Measurements from ENCODE around the gene GFRA1. TPM values are rescaled to one million over a fixed set of nuclear protein-coding genes. Genes with fewer than 3 reads are reported as not detected.

Gene GFRA1
- total and polyA plus RNA-seq, 2 of the 8 experiments (the other 6 are each of a cell fraction or from before 2014, with no cell fraction given) = 1.1 to 2.0 TPM

DNA sequence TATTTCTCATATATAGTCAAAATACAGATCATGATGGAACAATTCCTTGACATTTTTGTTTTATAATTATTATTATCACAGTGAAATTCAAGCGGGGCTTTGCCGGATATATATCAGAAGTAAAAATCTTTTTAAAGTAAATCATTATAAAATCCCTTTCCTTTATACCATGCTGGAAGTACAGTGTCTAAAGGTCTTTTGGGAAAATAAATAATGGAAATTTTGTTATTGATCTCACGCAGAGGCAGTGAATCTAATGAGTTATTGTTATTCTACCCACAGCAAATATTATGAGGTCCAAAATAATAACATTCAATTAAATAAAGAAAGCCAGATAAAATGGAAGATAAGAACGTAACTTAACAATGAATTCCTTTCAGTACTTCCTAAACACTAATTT, 33.8 kb downstream of the GFRA1 start:
- Histone ChIP-seq H3K27ac (ENCODE audit: low read depth, low read length) (no peak overlapping the region), H3K4me1 (replicated peaks in 1 of 4; ENCODE audit: control insufficient read depth in 3 of 4, insufficient read depth in 4 of 4, low read length in 3 of 4) (peaks cover 0 to 7% (median 0%) of the 10 kb centered on the region in 4 experiments; a peak in 2 of 7 replicates), H2BK20ac (ENCODE audit: low read length) (no peak overlapping the region), H3K4me2 (ENCODE audit: insufficient read depth in 1 of 2, low read depth in 2 of 2, low read length in 2 of 2) (no peak overlapping the region), H3K18ac (ENCODE audit: extremely low read depth, low read length) (no peak overlapping the region), H2BK12ac (ENCODE audit: low read depth, low read length) (no peak overlapping the region), H3K4me3 (ENCODE audit: extremely low read depth in 1 of 4, insufficient read depth in 2 of 4, low read depth in 3 of 4, low read length in 4 of 4) (no peak overlapping the region), H3K9me3 (ENCODE audit: insufficient read depth in 2 of 2, low read depth in 1 of 2, low read length in 1 of 2) (no peaks in the 10 kb centered on the region), H4K91ac (replicated peaks; ENCODE audit: insufficient read length, low read length) (no peak overlapping the region), H3K9ac (replicated peaks in 1 of 4; ENCODE audit: extremely low read depth in 1 of 4, low read depth in 3 of 4, low read length in 3 of 4) (no peak overlapping the region), H2BK5ac (ENCODE audit: low read depth, low read length) (no peak overlapping the region), H3K79me2 (ENCODE audit: control insufficient read depth in 1 of 2, insufficient read depth in 2 of 2, low read length in 2 of 2) (no peaks in the 10 kb centered on the region), H3K27me3 (replicated peaks in 1 of 4; ENCODE audit: control insufficient read depth in 3 of 4, extremely low read depth in 1 of 4, insufficient read depth in 3 of 4, low read length in 3 of 4) (no peaks in the 10 kb centered on the region), H3K14ac (ENCODE audit: insufficient read length) (no peak overlapping the region), H3K56ac (replicated peaks; ENCODE audit: insufficient read length, low read depth, low read length) (no peak overlapping the region), H3K36me3 (ENCODE audit: control insufficient read depth in 2 of 4, insufficient read depth in 4 of 4, low read length in 3 of 4) (no peaks in the 10 kb centered on the region), H3K4ac (replicated peaks; ENCODE audit: insufficient read length, low read depth, low read length) (no peak overlapping the region), H3K23ac (ENCODE audit: insufficient read length) (no peak overlapping the region), H4K5ac (ENCODE audit: insufficient read length, low read depth, low read length) (no peak overlapping the region), H3K23me2 (ENCODE audit: low read depth, low read length) (no peaks in the 10 kb centered on the region), H2AFZ (ENCODE audit: low read length) (no peak overlapping the region), H2BK15ac (ENCODE audit: low read length) (no peak overlapping the region), H4K8ac (ENCODE audit: extremely low read depth, insufficient read depth, low read length) (no peak overlapping the region), H3K79me1 (ENCODE audit: low read depth, low read length) (no peaks in the 10 kb centered on the region), H2BK120ac (replicated peaks; ENCODE audit: low read depth, low read length) (no peak overlapping the region), H2AK5ac (ENCODE audit: low read depth, low read length) (no peak overlapping the region), H4K20me1 (replicated peaks in 1 of 2; ENCODE audit: control insufficient read depth in 1 of 2, insufficient read depth in 2 of 2, low read length in 2 of 2) (no peaks in the 10 kb centered on the region)
- CTCF ChIA-PET (ENCODE audit: partially characterized antibody) = interaction anchor here (1.2 kb wide), 1 partner anchor 532 kb away, joined by 3 read pairs; no protein-coding TSS in a partner anchor
- FAIRE-seq = no peak
- DNase-seq (ENCODE audit: low read depth in 1 of 2, low spot score in 2 of 2) = no peak
- POLR2A ChIA-PET (ENCODE audit: partially characterized antibody) = no interaction called here
- WGBS, 2 experiments (ENCODE audit: extremely low coverage in 1 of 2, insufficient coverage in 1 of 2, insufficient read length in 1 of 2, insufficient replicate concordance in 2 of 2, low coverage in 1 of 2, low lambda C conversion rate in 2 of 2, missing lambda C conversion rate in 1 of 2) = 94% methylated on average over 4 of the region's 4 CpGs; no CpG with 5 or more reads in 1 of the 2 experiments
- no peak for TF ChIP-seq SRF (IDR thresholded peaks at IDR 0.05; ENCODE audit: low read depth, low read length)
- no peak for TF ChIP-seq RXRA (IDR thresholded peaks at IDR 0.05; ENCODE audit: insufficient read depth, low read depth, low read length)
- TF ChIP-seq NRF1 (IDR thresholded peaks at IDR 0.05; ENCODE audit: low read depth, low read length) = no peak
- TF ChIP-seq TAF1 (IDR thresholded peaks at IDR 0.05; ENCODE audit: low read depth, low read length) = no peak
- TF ChIP-seq SP1 (IDR thresholded peaks at IDR 0.05; ENCODE audit: low read depth, low read length) = no peak
- no peak for TF ChIP-seq SUZ12 (IDR thresholded peaks at IDR 0.05; ENCODE audit: low read length)
- TF ChIP-seq PHF8 (conservative IDR thresholded peaks at IDR 0.05; ENCODE audit: low read depth, low read length) = no peak
